Smooth muscle cell of the brain vasculature (primary cell): ENCODE measurements around the gene NRIP3.

Source experiments
- DNase-seq: peaks from one replicate; pipeline ENCODE4 v3.0.0-alpha.2; 2012; ENCODE audit warnings: low read depth, low spot score

NRIP3 gene

GRCh38 chr11:9003573-9004182 lies at the start of gene NRIP3:
TSS of gene NRIP3 (minus strand) at chr11:9004001. CDS start at chr11:9003935, 66 bp downstream.
- no peak for DNase-seq

- no peak for DNase-seq
Measured at GRCh38 chr11:9052316-9052715, 48.5 kb upstream of the NRIP3 start.

- DNase-seq: no peak
Measured at GRCh38 chr11:9049959-9050358, 46.2 kb upstream of the NRIP3 start.

- DNase-seq: no peak
Measured at GRCh38 chr11:9047964-9048523, 44.2 kb upstream of the NRIP3 start.

GRCh38 chr11:9046481-9046880 lies 42.7 kb upstream of the NRIP3 start:
- DNase-seq: no peak

GRCh38 chr11:9042488-9042887 lies 38.7 kb upstream of the NRIP3 start:
- no peak for DNase-seq

- DNase-seq: no peak
Measured at GRCh38 chr11:9041747-9042146, 37.9 kb upstream of the NRIP3 start.

GRCh38 chr11:9040410-9040809 lies 36.6 kb upstream of the NRIP3 start:
- DNase-seq: no peak

GRCh38 chr11:9039863-9040262 lies 36.1 kb upstream of the NRIP3 start:
- DNase-seq: no peak

GRCh38 chr11:9039198-9039597 lies 35.4 kb upstream of the NRIP3 start:
- DNase-seq: no peak

- DNase-seq: no peak
Measured at GRCh38 chr11:9038541-9038940, 34.7 kb upstream of the NRIP3 start.

- no peak for DNase-seq
Measured at GRCh38 chr11:9037963-9038362, 34.2 kb upstream of the NRIP3 start.

- no peak for DNase-seq
Measured at GRCh38 chr11:9037046-9037780, 33.4 kb upstream of the NRIP3 start.

- no peak for DNase-seq
Measured at GRCh38 chr11:9030601-9031000, 26.8 kb upstream of the NRIP3 start.

- DNase-seq: no peak
Measured at GRCh38 chr11:9029422-9029821, 25.6 kb upstream of the NRIP3 start.

GRCh38 chr11:9028581-9028980 lies 24.8 kb upstream of the NRIP3 start:
- DNase-seq: no peak

- DNase-seq: no peak
Measured at GRCh38 chr11:9025101-9025850, 21.5 kb upstream of the NRIP3 start.

GRCh38 chr11:9022961-9023680 lies 19.3 kb upstream of the NRIP3 start:
- no peak for DNase-seq

GRCh38 chr11:9020916-9021315 lies 17.1 kb upstream of the NRIP3 start:
- DNase-seq: no peak

GRCh38 chr11:9019861-9020260 lies 16.1 kb upstream of the NRIP3 start:
- DNase-seq: no peak

- DNase-seq: no peak
Measured at GRCh38 chr11:9017773-9018172, 14.0 kb upstream of the NRIP3 start.
